HepG2 (cell line): ENCODE measurements around the gene ZNF112. TPM values are rescaled to one million over a fixed set of nuclear protein-coding genes. Genes with fewer than 3 reads are reported as not detected.
A peak's percentile ranks its signal among the peaks of the same experiment; 100 is the strongest.

ENCODE experiments used
- DR1 ChIP-seq: sonication (generic); formaldehyde crosslinking; IDR thresholded peaks from 2 replicates; pipeline ENCODE4 v1.8.0; 2021; ENCODE audit warnings: mild to moderate bottlenecking, missing genetic modification reagents, inconsistent platforms
- FOXC1 ChIP-seq: sonication (generic); formaldehyde crosslinking; IDR thresholded peaks from 2 replicates; pipeline ENCODE4 v1.8.0; 2022; ENCODE audit warnings: mild to moderate bottlenecking, missing genetic modification reagents, borderline replicate concordance
- HDAC1 ChIP-seq: sonication (generic); formaldehyde crosslinking; IDR thresholded peaks from 2 replicates; pipeline ENCODE4 v1.5.1; 2020; ENCODE audit warnings: mild to moderate bottlenecking, missing genetic modification reagents
- HDAC2 ChIP-seq: sonication (generic); formaldehyde crosslinking; IDR thresholded peaks from 2 replicates; pipeline ENCODE4 v1.4.0; 2020; ENCODE audit warnings: missing genetic modification reagents
- ISL2 ChIP-seq: sonication (generic); formaldehyde crosslinking; IDR thresholded peaks from 2 replicates; pipeline ENCODE4 v1.5.0; 2020; ENCODE audit warnings: missing genetic modification reagents
- KMT2B ChIP-seq: IDR thresholded peaks from 2 replicates; pipeline ENCODE4 v1.6.1; 2016; ENCODE audit warnings: missing genetic modification reagents, missing compliant biosample characterization
- MEIS2 ChIP-seq: sonication (generic); formaldehyde crosslinking; IDR thresholded peaks from 2 replicates; pipeline ENCODE4 v1.9.0; 2021; ENCODE audit warnings: mild to moderate bottlenecking, missing genetic modification reagents
- PAXIP1 ChIP-seq: sonication (generic); formaldehyde crosslinking; conservative IDR thresholded peaks from 2 replicates; pipeline ENCODE4 v1.4.0; 2020; ENCODE audit warnings: mild to moderate bottlenecking, missing genetic modification reagents, moderate library complexity
- SALL2 ChIP-seq: sonication (generic); formaldehyde crosslinking; IDR thresholded peaks from 2 replicates; pipeline ENCODE4 v1.8.1; 2023; ENCODE audit warnings: mild to moderate bottlenecking, missing genetic modification reagents, inconsistent platforms
- SIX4 ChIP-seq: sonication (generic); formaldehyde crosslinking; IDR thresholded peaks from 2 replicates; pipeline ENCODE4 v1.4.0; 2020; ENCODE audit warnings: missing genetic modification reagents
- TFDP1 ChIP-seq: IDR thresholded peaks from 2 replicates; pipeline ENCODE4 v1.6.1; 2016; ENCODE audit warnings: missing compliant biosample characterization, missing genetic modification reagents, borderline replicate concordance
- USF2 ChIP-seq, 2 experiments: sonication (generic) in 1 of 2; formaldehyde crosslinking in 1 of 2; IDR thresholded peaks; 2 replicates each; pipeline versions ENCODE4 v1.5.1 to v1.6.1; 2011 to 2020; ENCODE audit warnings: borderline replicate concordance in 1 of 2, low read depth in 1 of 2, low read length in 1 of 2, mild to moderate bottlenecking in 1 of 2, missing genetic modification reagents in 1 of 2, moderate library complexity in 1 of 2
- YY1 ChIP-seq: IDR thresholded peaks from 2 replicates; pipeline ENCODE4 v1.6.1; 2011; ENCODE audit warnings: low read length, low read depth, moderate library complexity, mild to moderate bottlenecking; ENCODE audit not compliant: insufficient read depth, insufficient replicate concordance
- ZBTB26 ChIP-seq: IDR thresholded peaks from 2 replicates; pipeline ENCODE4 v1.6.1; 2016; ENCODE audit warnings: missing compliant biosample characterization, missing genetic modification reagents, borderline replicate concordance
- ZBTB8A ChIP-seq: sonication (generic); formaldehyde crosslinking; IDR thresholded peaks from 2 replicates; pipeline ENCODE4 v1.4.0; 2020; ENCODE audit warnings: mild to moderate bottlenecking, low read depth, missing genetic modification reagents, borderline replicate concordance
- ZMYM2 ChIP-seq: sonication (generic); formaldehyde crosslinking; IDR thresholded peaks from 2 replicates; pipeline ENCODE4 v1.8.0; 2022; ENCODE audit warnings: mild to moderate bottlenecking, missing genetic modification reagents
- ZNF225 ChIP-seq: sonication (generic); formaldehyde crosslinking; IDR thresholded peaks from 2 replicates; pipeline ENCODE4 v1.4.0; 2020; ENCODE audit warnings: mild to moderate bottlenecking, missing genetic modification reagents
- ZNF234 ChIP-seq: sonication (generic); formaldehyde crosslinking; conservative IDR thresholded peaks from 2 replicates; pipeline ENCODE4 v1.5.1; 2020; ENCODE audit warnings: mild to moderate bottlenecking, missing genetic modification reagents
- ZNF350 ChIP-seq: sonication (generic); formaldehyde crosslinking; IDR thresholded peaks from 2 replicates; pipeline ENCODE4 v1.4.0; 2020; ENCODE audit warnings: mild to moderate bottlenecking, low read depth, missing genetic modification reagents, borderline replicate concordance
- ZNF83 ChIP-seq: sonication (generic); formaldehyde crosslinking; IDR thresholded peaks from 2 replicates; pipeline ENCODE4 v1.4.0; 2020; ENCODE audit warnings: missing genetic modification reagents, mild to moderate bottlenecking, borderline replicate concordance
- ZNF839 ChIP-seq: sonication (generic); formaldehyde crosslinking; IDR thresholded peaks from 2 replicates; pipeline ENCODE4 v1.4.0; 2020; ENCODE audit warnings: missing genetic modification reagents, mild to moderate bottlenecking, borderline replicate concordance
- polyA plus RNA-seq, 8 experiments: library from polyadenylated mRNA; depleted of rRNA in 3 of 8; stranded (reverse) in 7 of 8; unstranded in 1 of 8; fragments of >200 nt; fragmentation: Illumina TruSeq in 4 of 8; extraction: Trizol in 4 of 8; gene quantifications; 2 replicates each; pipeline versions ENCODE4 v1.2.1 to v1.2.3, GENCODE V29; 2011 to 2016; ENCODE audit warnings: low read depth in 4 of 8, missing spikeins in 1 of 8, mixed read lengths in 1 of 8; ENCODE audit not compliant: insufficient read depth in 1 of 8
- total RNA-seq, 5 experiments: library from RNA; depleted of rRNA; stranded (reverse); fragments of >200 nt; fragmentation: Illumina TruSeq; extraction: Trizol; gene quantifications; 2 replicates each; pipeline ENCODE4 v1.2.3, GENCODE V29; 2016; ENCODE audit warnings: low read depth in 1 of 5

Gene ZNF112
- total and polyA plus RNA-seq, 2 of the 13 experiments (the other 11 are each of a cell fraction or from before 2014, with no cell fraction given) = 1.8 to 3.6 TPM

DNA sequence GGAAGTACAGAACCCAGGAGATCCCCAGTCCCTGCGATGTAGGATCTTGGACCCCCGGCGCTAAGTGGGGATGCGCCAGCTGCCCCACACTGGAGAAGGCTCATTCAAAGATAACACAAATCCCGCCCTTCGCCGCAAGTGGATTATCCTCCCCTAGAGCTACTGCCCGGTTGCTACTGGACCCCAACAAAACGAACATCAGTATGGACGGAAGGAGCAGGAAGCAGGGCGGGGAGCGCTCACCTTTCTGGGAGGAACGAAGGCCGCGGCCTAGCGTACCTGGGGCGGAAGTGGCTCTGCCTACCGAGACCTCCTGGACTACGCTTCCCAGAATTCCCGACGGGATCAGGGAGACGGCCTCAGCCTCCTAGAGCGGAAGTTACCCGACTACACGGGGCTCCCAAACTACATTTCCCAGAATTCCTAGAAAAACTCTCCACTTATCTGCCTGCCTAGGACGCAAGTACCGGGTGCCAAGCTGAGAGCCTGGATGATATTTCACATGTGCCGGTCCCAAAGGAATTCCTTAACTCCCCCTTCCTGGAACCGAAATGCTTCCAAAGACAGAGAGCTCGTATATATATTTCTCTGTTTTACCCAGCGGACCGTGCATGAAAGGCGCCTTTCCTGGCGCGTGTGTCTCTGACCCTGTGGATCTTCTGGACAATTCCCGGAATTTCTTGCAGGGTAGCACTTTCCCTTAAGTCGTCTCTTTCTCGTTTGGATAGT, at the start of gene ZNF112 (continued):
- TF ChIP-seq PAXIP1 (no peak), DR1 (CRISPR knock-in tag) (0 out of 2 replicates have a peak, but pooled peaks have one; percentile 34), ZNF839 (CRISPR knock-in tag) (no peak), FOXC1 (peak; percentile 73; the same call in 1 of the 2 replicates), HDAC1 (CRISPR knock-in tag) (peak; percentile 40; the same call in 1 of the 2 replicates), TFDP1 (CRISPR knock-in tag) (peak; percentile 22; the same call in 1 of the 2 replicates), ZNF234 (CRISPR knock-in tag) (no peak), ZBTB8A (CRISPR knock-in tag) (no peak), ZBTB26 (CRISPR knock-in tag) (peak; percentile 49; the same call in 1 of the 2 replicates), ZNF350 (CRISPR knock-in tag) (peak; percentile 56; the same call in 1 of the 2 replicates), KMT2B (CRISPR knock-in tag) (peak; percentile 86), YY1 (peak; percentile 27), ZNF225 (CRISPR knock-in tag) (no peak), HDAC2 (CRISPR knock-in tag) (peak; percentile 23; the same call in 1 of the 2 replicates), MEIS2 (CRISPR knock-in tag) (0 out of 2 replicates have a peak, but pooled peaks have one; percentile 32), SIX4 (CRISPR knock-in tag) (peak; percentile 69; the same call in 1 of the 2 replicates), ISL2 (CRISPR knock-in tag) (peak; percentile 63), SALL2 (no peak), ZMYM2 (CRISPR knock-in tag) (no peak), ZNF83 (CRISPR knock-in tag) (no peak), USF2 (IDR thresholded peaks at IDR 0.05; ENCODE audit: low read depth, low read length) (no peak), USF2 (CRISPR knock-in tag; IDR thresholded peaks at IDR 0.05; ENCODE audit: borderline replicate concordance) (no peak)
